NCI-H146 treated with DMSO at 0.1 percent for 48 hours (cell line): ENCODE measurements around the gene MXRA8.
"Not testable (repeated sequence)": the region's sequence is repeated elsewhere in the genome, so short reads cannot be mapped to it uniquely, and the experiment has no call there.

Source experiments
- DNase-seq: peaks from one replicate; lab custom pipeline; 2025; ENCODE audit not compliant: unreplicated experiment; lab: John Stamatoyannopoulos, UW

Gene MXRA8

DNA sequence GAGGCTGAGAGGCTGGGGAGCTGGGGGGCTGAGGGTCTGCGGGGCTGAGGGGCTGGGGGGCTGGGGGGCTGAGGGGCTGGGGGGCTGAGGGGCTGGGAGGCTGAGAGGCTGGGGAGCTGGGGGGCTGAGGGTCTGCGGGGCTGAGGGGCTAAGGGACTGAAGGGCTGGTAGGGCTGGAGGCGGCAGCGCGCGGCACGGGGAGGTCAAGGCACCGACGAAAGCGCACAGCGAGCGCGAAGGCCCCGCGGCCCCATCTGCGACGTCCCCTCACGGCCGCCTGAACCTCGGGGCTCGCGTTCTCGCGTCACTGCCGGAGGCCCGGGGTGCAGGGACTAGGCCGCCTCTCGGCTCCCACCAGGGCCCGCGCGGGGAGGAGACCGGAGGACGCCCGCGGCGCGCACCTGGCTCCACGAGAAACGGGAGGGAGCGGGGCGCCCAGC is 34.3 kb downstream of the MXRA8 start:
- DNase-seq, result no peak

DNA sequence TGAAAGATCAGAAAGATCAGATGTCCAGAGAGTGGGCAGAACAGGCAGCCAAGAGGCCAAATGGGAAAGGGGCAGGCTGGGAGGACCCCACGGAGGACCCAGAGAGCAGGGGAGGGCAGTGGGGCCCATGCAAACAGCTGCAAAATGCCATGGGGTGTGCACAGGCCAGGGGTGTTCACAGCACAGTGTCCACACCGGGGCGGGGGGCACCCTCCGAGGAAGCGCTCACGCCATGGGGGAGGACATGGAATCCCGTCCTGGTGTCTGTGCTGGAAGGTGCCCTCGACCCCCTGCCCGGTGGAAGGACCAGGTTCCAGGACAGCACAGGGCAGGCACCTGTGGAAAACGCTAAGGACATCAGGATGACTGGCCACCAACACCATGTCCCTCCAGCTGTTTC is 35.4 kb downstream of the MXRA8 start:
- DNase-seq, result no peak

DNA sequence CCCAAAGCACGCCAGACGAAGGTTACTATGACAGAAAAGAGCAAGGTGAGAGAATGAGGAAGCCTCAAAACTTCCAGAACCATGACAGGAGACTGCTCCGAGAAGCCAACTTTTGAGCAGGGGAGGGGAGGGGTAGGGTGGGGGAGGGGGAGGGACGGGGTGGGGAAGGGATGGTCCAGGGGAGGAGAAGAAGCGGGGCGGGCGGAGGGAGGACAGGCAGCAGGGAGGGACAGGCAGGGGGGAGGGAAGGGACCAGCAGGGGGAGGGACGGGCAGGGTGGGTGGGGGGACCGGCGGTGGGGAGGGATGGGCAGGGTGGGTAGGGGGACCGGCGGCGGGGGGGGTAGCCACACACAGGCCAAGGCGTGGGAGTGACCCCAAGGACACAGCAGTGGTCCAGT is 35.9 kb downstream of the MXRA8 start:
- no peak for DNase-seq

DNA sequence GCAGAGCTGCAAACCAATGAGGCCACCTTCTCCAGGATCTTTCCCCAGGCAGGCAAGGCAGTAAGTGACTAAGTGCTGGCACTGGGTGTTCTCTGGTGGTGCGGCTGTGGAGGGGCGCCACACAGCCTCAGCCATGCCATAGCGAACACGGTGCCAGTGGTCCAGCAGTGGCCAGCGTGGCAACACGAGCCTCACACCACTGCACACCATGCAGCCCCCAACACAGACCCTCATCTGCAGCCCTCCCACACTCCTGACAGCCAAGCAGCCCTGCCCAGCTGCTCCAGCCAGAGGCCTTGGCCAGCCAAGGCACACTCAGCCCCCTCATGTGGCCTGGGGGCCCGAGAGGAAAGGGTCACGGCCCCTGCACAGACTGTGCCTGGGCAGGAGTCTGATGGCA is 36.9 kb downstream of the MXRA8 start:
- no peak for DNase-seq

DNA sequence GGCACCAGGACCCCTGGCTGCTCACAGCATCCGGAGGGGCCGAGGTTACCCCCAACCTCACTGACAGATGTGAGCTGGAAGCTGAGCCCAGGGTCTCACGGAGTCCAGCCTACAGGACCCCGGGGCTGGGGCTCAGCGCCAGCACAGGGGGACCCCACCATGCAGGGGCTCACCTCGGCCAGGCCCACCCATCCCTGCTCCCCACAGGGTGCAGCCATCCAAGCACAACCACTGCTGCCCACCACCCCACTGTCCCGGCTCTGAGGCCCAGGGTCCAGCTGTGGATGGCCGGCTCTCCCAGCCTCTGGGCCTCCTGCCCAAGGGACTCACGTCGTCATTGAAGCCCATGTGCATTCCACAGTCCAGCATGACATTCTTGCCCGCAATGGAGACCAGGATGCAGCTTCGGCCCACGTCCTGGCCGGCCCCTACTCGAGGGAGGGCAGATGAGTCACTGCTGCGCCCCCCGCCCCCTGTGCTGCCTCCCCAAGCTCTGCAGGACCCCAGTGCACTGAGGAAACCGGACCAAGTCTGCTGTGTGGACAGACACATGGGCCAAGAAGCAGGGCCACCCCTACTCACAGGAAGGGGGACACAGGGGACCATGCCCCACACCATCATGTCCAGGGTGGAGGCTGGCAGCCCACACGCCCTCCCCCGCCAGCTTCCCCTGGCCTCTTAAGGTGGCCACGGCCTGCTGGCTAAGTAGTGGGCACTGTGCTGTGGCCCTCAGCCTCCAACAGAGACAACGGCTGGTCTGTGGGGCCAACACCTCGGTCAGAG is 37.5 kb downstream of the MXRA8 start:
- DNase-seq, result no peak

DNA sequence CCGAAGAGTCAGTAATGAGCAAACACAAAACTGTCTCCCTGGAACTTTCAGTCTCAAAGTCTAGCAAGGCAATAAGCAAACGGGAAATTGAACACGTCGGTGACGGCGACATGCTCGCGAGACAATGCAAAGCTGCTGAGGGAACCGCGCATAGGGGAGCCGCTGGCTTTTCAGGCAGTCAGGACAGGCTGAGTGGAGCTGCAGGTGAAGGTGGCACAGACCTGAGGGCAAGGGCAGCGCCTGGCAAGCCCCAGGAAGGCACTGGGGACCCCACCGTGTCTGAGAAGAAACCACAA is 38.8 kb downstream of the MXRA8 start:
- DNase-seq, result no peak

DNA sequence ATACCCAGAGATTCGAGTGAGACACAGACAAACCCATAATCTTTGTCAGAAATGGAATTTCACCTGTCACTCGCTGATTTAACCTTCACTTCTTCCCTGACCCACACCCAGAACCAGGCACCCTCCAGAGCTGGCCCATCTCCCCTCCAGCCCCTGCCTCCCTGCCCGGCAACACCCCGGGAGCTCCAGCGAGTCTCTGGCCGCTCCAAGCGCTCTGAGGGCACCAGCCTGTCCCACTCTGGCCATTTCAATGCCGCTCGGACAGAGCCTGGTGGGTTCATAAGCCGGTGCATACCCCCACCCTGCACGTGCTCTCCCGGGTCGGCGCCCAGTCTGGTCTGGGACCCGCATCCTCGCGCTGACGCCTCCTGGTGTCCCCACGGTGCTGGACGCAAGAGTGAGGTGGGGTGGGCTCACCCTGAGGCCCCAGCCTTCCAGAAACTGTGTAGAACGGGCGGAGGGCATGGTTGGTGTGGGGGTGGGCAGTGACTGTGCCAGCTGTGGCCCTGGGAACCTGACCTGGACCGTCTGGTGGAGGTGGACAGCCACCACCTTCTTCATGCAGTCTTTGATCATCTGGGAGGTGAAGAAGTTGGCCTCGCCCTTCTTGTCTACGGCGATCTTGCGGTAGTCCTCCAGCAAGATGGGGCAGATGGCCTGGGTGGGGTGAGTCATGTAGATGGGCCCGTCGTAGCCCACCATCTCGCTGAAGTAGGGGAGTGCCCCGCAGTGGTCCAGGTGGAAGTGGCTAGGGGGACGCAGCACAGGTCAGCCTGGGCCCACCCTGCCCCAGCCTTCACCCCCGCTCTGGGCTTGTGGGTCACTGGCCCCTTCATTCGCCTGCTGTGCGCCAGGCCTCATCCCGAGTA is 39.3 kb downstream of the MXRA8 start:
- no peak for DNase-seq

DNA sequence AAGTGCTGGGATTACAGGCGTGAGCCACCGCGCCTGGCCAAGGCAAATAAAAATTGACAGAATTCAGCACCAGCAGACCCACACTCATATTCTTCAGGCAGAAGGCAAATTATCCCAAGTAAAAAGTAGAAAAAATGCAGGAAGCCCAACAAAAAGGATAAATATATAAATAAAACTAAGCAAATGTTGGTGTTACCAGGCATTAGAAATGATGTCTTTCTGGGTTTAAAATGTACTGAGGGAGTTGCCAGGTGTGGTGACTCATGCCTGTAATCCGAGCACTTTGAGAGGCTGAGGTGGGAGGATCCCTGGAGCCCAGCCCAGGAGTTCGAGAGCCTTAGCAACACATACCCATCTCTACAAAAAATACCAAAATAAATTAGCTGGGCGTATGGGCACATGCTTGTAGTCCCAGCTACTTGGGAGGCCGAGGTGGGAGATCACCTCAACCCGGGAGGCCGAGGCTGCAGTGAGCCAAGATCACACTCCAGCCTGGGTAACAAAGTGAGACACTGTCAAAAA is 40.2 kb downstream of the MXRA8 start:
- DNase-seq, result no peak

DNA sequence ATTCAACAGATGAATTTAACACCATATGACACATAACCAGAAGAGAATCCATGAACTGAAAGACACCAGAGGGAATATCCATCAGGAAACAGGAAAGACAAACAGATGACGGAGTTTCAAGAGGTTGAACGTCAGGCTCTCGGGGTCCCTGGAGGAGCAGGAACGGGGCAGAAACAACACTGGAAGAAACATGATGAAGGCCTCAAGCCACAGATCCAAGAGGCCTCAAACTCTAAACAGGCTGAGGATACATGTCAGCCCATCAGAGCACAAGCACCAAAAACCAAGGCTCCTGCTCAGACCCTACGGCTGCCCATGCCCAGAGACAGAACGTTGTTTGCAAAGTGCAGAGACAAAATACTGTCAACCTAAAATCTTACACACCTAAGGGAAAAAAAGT is 40.9 kb downstream of the MXRA8 start:
- DNase-seq, result no peak

DNA sequence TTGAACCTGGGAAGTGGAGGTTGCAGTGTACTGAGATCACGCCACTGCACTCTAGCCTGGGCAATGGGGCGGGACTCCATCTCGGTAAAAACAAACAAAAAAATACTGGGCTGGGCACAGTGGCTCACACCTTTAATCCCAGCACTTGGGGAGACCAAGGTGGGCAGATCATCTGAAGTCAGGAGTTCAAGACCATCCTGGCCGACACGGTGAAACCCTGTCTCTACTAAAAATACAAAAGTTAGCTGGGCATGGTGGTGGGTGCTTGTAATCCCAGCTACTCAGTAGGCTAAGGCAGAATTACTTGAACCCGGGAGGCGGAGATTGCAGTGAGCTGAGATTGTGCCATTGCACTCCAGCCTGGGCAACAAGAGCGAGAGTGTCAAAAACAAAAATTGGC is 42.2 kb downstream of the MXRA8 start:
- not testable (repeated sequence) for DNase-seq

DNA sequence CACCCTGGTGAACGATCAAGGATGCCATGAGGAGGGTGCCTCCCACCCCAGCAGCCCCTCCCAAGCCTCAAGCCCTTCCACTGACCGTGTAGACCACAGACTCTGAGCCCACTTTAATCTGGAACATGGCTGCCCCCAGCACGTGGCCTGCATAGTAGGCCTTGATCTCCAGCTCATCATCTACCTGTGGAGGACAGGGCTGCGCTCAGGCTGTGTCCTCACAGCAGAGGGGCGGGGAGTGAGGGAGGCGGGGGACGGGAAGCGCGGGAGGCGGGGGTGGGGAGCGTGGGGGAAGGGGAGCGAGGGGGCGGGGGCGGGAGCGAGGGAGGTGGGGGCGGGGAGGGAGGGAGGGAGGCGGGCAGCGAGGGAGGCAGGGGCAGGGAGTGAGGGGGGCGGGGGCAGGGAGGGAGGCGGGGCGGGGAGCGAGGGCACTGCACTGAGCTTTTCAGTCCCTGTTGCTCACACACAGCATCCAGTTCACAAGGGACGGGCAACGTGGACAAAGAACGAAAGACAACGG is 42.9 kb downstream of the MXRA8 start:
- no peak for DNase-seq

DNA sequence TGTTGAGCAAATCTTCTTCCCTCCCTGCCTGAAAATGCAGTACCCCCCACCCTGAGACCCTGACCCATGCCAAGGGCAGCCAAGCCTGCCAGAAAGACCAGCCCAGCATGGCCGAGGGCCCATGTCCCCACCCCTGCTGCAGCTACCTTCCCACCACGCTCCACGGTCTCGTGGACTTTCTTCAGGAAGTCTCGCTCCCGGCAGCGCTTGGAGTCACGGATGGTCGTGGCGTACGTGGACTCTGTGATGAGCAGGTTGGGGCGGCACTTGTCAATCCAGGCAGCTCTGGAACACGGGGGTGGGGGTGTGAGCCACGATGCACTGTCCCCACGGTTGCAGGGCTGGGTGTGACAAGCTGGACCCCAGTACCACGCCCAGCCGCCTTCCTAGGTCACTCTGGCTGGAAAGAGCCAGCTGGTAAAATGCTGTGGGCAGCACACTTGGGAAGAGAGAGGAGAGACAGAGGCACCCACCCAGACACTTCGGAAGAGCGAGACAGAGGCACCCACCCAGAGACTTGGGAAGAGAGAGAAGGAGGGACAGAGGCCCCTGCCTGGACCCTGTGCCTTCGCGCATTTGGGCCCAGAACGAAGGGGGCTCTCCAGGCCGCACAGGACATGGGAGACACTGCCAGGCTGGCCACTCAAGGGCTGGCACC is 43.5 kb downstream of the MXRA8 start:
- no peak for DNase-seq

DNA sequence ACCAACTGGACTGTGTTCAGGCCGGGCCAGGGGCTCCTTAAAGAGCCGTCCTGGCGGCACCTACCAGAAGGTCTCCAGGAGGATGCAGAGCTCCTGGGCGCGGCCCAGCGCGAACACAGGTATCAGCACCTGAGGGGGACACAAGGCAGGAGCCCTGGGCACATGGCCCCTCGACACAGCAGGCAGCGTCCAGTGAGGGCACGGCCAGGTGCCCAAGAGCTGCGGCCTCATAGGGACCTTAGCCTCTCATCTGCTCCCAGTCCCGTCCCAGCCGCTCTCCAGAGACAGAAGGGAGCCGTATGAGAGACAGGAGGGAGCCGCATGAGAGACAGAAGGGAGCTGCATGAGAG is 44.1 kb downstream of the MXRA8 start:
- no peak for DNase-seq

DNA sequence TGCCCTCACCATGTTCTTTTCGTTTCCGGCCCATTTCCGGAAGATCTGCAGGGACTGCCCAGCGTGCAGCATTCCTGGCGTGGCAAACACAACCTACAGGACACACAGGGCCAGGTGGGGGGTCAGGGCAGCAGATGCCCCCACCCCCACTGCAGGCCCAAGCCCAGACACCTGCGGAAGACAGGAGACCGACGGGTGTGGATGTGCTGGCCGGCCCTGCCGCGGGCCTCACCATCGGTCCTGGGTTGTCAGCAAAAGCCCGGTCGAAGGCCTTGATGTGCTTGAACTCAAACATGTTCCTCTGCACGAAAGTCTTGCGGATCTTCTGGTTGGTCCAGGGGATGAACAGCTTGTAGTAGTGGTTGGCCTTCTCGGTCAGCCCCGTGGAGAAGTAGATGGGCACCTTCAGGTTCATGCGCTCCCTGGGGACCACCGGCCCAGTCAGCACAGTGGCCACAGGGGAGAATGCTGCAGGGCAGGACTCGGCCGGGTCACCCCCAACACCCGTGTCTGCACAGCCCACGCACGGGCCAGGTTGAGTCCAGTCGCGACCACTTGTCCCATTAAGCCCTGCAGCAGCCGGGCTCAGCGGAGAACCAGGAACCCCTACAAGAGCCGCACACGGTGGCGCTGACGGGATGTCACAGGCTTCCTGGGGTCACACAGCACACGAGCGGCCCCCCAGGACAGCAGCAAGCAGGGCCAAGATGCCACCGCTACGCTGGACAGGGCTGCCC is 44.7 kb downstream of the MXRA8 start:
- DNase-seq, result no peak

DNA sequence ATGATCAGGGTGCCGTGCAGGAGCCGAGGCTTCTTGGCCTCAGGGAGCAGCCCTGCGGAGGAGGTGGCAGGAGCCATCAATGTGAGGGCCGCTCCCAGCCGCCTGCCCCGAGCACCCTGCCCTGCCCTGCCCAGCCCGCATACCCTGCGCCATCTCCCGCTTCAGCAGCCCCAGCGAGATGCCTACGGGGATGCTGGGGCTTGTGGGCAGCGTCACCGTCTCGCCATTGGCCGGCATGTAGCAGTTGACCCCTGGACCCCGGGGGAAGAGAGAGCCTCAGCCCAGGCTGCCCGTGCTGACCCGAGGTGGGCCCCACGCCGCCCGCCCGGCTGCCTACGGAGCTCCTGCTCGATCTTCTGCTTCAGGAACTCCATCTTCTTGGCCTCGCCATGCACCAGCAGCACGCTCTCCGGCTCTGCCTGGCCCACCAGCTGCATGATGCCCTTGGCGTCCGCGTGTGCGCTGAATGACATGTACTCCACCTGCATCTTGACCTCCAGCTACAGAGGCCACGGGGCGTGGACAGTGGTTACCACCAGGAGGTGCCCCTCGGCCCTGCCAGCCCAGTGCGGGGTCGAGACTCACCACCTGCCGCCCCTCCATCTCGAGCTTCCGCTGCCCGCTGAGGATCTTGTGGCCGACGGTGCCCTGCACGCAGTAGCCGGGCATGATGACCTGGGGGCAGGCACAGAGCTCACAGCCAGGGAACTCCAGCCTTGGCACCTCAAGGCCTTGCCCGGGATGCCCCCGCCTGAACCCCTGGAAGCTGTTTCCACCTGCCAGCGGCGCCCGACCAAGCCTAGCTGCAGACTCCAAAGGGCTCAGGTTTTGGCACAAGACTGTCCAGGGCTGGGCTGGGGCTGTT is 45.7 kb downstream of the MXRA8 start:
- DNase-seq, result no peak

DNA sequence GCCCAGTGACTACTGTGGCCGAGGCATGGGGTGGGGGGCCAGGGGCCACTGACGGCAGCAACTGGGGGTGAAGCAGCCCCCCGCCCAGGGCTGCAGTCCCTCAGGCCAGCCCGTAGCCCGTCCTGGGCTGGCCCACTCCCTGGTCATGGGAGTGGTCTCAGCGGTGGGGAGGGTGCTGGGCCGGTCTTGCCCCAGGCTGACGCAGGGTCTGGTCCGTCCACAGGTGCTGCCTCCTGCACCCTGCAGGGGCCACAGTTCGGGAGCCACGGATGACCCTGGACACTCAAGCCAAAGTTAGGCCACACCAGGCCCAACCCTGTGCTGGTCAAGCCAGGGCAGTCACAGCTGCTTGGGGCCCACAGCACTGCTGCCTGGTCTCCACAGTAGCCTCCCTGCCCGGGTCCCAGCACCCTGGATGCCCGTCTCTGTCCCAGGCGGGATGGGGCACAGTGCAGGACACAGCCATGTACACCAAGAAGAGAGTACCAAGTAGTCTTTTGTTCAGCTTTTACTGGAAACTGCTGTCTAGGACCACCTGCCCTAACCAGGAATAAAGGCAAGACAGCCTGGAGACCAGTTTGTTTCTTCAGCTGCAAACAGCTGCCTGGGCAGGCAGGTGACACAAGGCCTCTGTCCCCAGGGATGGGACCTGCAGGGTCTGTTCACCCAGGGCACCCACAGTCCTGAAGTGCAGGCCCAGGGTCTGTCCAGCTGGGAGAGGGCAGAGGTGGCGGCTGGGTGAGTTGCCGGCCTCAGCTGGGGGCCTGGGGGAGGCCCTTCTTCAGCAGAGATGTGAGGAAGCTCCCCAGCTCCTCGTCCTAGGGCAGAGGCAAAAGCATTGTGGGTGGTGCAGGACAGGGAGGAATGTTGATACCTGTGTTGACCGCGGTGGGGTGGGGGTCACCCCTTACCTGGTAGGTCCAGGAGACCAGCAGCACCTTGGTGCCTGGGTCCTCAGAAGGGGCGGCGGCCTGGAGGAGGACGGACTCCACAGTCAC is 46.9 kb downstream of the MXRA8 start:
- DNase-seq, result no peak

DNA sequence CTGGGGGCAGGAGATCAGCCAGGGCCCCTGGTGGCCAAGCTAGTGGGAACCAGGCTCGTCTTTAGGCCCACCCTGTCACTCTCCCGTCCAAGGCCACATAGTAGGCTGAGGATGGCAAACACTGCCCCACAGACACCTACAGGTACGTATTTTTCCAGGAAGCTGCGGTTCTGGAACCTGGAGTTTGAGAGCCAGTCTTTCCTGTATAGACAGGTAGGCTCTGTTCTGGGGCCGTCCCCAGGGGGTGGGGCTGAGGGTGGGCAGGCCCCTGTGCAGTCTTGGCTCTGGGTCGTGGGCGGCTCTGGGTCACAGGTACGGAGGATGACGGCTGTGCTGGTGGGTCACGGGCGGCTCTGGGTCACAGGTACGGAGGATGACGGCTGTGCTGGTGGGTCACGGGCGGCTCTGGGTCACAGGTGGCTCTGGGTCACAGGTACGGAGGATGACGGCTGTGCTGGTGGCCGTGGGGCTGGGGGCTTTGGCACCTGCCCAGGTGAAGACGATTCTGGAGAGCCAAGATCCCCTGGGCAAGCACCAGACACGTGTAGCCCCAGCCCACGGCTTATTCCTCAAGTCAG is 47.8 kb downstream of the MXRA8 start:
- no peak for DNase-seq

DNA sequence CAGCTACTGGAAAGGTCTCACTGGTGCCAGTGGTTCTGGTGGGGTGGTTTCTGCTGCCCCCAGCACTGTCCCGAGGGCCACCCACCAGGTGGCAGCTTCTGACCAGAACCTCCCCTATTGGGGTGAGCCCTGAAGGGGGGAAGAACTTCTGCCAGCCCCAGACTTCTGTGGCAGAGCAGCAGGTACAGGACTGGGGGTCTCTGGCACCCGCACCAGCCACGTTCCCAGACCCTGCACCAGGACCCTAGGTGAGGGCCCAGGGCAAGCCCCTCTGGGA is 48.3 kb downstream of the MXRA8 start:
- DNase-seq, result no peak
